ENCODE measurements around the gene SSTR3. TPM values are rescaled to one million over a fixed set of nuclear protein-coding genes. Genes with fewer than 3 reads are reported as not detected.

Gene SSTR3
- total RNA-seq, 4 donors from 2014 or later: 0.11 to 0.24 (median 0.13) TPM; not detected in 1

- TF ChIP-seq CTCF (IDR thresholded peaks at IDR 0.05): no peak
- TF ChIP-seq POLR2A (IDR thresholded peaks at IDR 0.05): no peak
- Histone ChIP-seq H3K9me3 (no peaks in the 10 kb centered on the region), H3K36me3 (no peaks in the 10 kb centered on the region), H3K27ac (no peak overlapping the region), H3K4me1 (no peaks in the 10 kb centered on the region), H3K4me3 (replicated peaks in 1 of 3) (no peak overlapping the region), H3K27me3 (no peaks in the 10 kb centered on the region)
- DNase-seq: no peak
- intact Hi-C loops (cut with DNase I): no loop called here
- WGBS, 2 donors: 64 to 70% methylated on average over 4 to 10 of the region's 10 CpGs
These were observed 27.3 kb upstream of the SSTR3 start for GRCh38 chr22:37239336-37240239.

GRCh38 chr22:37237371-37238268 lies 25.3 kb upstream of the SSTR3 start:
- no peak for DNase-seq
- 68 to 72% methylated on average over 18 to 20 of the region's 20 CpGs for WGBS, 2 donors
- no peak for TF ChIP-seq POLR2A (IDR thresholded peaks at IDR 0.05)
- TF ChIP-seq CTCF (IDR thresholded peaks at IDR 0.05): no peak
- Histone ChIP-seq H3K4me1 (no peaks in the 10 kb centered on the region), H3K4me3 (replicated peaks in 1 of 3) (no peak overlapping the region), H3K27ac (no peak overlapping the region), H3K27me3 (no peaks in the 10 kb centered on the region), H3K36me3 (no peaks in the 10 kb centered on the region), H3K9me3 (no peaks in the 10 kb centered on the region)
- intact Hi-C loops (cut with DNase I): no loop called here

GRCh38 chr22:37235897-37236607 lies 23.8 kb upstream of the SSTR3 start:
- Histone ChIP-seq H3K27me3 (no peaks in the 10 kb centered on the region), H3K27ac (no peak overlapping the region), H3K4me3 (replicated peaks in 1 of 3) (no peak overlapping the region), H3K4me1 (no peaks in the 10 kb centered on the region), H3K9me3 (no peaks in the 10 kb centered on the region), H3K36me3 (no peaks in the 10 kb centered on the region)
- DNase-seq: no peak
- 89 to 91% methylated on average over 2 to 3 of the region's 3 CpGs for WGBS, 2 donors
- no peak for TF ChIP-seq POLR2A (IDR thresholded peaks at IDR 0.05)
- no peak for TF ChIP-seq CTCF (IDR thresholded peaks at IDR 0.05)
- intact Hi-C loops (cut with DNase I): no loop called here

GRCh38 chr22:37234736-37235711 lies 22.7 kb upstream of the SSTR3 start:
- Histone ChIP-seq H3K27ac (no peak overlapping the region), H3K4me3 (replicated peaks in 1 of 3) (no peak overlapping the region), H3K4me1 (no peaks in the 10 kb centered on the region), H3K9me3 (no peaks in the 10 kb centered on the region), H3K36me3 (no peaks in the 10 kb centered on the region), H3K27me3 (no peaks in the 10 kb centered on the region)
- no peak for DNase-seq
- 71 to 82% methylated on average over 15 to 16 of the region's 16 CpGs for WGBS, 2 donors
- TF ChIP-seq POLR2A (IDR thresholded peaks at IDR 0.05) (no peak), CTCF (IDR thresholded peaks at IDR 0.05) (no peak)
- intact Hi-C loops (cut with DNase I): no loop called here
